Stimulated activated naive CD4-positive, alpha-beta T cell (primary cell): ENCODE measurements around the gene SPTAN1.
"Not testable (repeated sequence)": the region's sequence is repeated elsewhere in the genome, so short reads cannot be mapped to it uniquely, and the experiment has no call there.

Experiments used
- DNase-seq, 6 experiments: peaks; one replicate each; lab custom pipeline; 2025; lab: John Stamatoyannopoulos, UW

The SPTAN1 gene

DNA sequence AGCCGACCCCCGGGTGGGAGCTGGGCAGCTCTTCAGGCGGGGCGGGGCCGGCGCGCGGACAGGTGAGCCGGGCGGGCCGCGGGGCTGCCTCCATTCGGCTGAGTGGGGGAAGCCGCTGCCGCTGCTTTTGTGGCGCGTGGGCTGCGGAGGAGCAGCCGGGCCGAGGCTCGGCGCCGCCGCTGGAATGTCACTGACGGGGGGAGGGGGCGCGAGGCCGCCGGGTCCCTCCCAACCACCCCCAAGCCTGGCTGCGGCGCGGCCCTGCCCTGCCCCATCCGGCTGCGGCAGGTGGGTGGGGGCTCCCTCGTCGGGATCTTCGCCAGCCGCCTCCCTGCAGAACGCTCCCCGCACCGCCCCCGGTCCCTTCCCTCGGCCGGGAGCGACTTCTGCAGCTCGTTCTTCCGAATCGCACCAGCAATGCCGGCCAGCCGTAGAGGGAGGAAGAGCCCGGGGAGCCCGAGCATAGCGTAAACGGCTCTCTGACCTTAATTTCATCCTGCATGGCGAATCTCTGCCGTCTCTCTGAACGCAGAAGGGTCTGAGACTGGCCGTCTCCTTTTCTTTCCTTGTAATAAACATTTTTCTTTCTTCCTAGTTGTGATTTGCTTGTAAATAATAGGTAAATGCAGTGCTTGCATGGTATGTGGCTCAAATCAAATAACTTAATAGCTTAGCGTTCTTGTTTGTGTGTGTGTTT, 505 bp downstream of the SPTAN1 start:
- DNase-seq, result peak in 4 of 6 experiments; percentile 46 to 72 (median 70)

DNA sequence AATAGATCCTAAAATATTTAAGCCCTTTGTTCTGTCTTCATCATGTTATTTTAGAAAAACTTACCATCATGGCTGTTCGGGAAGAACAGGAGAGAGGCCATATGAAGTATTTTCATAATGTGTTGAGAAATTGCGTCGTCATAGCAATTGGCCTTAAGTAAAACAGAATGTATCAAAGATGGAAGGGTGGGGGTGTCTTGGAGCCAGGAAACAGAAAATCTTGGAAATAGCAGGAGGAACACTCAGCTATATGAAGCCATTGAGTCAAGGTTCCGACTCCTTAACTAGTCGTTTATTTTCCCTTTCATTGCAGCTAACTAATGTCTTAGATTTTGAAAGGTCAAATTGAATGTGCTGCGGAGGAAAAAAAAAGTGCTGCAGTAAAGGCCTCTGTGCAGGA, 1.3 kb downstream of the SPTAN1 start:
- peak in 1 of 6 experiments; percentile 8 for DNase-seq

DNA sequence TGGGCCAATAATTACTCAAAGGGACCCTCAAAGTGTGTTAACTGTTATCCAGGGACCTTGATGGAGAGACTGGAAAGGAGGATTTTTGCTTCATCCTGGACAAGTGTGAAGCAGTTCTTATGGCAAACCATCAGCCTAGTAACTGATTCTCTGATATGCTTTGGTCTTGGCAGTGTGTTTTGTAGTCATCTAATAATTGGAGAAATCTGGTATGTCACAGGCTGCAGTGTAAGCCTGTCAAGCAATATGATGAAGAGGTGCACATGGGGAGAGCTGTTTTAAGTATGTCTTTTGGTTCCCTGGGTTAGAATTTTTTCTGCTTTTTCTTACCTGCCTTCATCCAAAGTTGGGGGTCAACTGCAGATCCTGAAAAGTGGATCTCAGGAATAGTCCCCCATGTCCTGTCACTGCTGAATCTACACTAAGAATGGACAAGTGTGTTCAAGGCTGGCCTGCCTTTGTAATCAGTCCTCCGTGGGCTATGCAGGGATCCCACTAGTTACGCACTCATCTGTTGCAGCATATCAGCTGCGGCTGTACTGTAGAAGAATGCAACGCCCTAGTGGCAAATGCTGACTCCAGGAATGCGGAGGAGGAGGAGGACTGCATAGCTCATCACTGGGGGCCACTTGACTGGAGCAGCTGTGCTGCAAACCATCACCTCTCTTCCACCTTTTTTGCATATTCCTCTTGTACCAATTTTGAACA, 1.9 kb downstream of the SPTAN1 start:
- DNase-seq, result peak in 1 of 6 experiments; percentile 10

DNA sequence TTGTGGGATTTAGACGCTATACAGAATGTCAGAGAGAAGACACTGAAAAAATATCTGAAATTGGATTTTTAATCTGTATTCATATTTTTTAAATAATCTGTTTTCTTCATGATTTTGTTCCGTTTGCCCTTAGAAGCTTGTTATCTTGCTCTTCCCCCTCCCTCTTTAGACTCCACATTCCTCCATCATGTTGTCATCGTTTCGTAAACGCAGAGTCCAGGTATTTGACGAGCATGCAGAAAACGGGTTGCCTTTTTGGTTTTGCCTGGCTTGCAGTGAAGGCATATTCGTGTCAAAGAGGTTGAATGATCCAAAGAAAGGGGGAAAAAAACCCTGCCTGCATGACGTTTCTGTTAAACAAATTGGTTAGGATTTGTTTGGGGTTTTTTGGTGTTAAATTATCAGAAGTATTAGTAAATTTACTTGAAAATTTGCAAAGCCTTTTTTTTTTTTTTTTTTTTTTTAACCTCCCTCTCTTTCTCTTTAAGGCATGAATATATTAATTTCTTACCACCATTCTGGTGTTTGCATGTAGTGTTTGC, 2.9 kb downstream of the SPTAN1 start:
- DNase-seq, result no peak

DNA sequence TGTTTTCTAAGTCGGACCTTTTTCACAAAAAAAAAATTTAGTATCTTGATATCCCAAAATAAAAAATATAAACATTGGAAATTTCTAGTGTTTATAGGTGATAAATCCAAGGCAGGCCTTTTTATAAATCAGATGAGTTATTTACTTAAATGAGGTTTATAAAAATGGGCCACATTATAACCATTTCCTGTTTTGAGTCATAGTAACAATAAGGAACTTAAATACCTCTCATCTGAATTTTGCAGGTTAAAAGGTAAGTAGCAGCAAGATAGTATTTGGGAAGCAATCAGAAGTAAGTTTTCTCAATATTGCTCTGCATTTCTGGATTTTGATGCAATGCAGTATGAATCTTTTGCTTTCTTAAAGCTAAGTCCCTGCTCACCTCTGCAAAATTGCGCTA, 3.9 kb downstream of the SPTAN1 start:
- no peak for DNase-seq

DNA sequence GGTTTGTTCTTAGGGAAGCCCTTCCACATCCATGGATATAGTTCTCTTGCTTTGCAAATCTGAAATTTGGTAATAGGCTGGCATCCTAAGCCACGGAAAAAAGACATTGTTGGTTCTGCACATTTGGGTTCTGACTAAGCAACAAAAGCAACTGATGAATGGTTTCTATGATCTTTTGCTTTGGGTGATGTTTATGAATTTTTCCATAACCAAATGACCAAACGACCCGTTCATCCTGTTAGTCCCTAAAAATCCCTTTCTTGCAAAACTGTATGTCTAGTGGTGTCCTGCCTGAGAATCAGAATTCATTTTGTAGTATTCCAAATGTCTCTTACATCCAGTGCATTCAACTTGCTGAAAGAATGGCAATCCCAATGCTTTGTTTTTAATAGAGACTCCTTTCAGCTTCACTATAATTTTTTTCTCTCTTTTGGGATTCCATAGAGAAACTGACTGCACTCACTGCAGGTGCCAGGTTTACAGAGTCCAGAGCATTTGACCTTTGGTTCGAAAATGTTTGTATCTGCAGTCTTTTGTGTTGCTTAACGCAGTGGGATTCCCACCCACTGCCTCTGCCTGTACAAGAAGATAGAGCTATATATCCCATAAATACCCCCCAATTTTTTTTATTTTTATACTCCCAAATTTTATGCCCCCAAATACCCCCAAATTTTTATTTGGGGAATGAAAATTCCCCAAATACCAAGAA, 4.7 kb downstream of the SPTAN1 start:
- DNase-seq, result no peak

DNA sequence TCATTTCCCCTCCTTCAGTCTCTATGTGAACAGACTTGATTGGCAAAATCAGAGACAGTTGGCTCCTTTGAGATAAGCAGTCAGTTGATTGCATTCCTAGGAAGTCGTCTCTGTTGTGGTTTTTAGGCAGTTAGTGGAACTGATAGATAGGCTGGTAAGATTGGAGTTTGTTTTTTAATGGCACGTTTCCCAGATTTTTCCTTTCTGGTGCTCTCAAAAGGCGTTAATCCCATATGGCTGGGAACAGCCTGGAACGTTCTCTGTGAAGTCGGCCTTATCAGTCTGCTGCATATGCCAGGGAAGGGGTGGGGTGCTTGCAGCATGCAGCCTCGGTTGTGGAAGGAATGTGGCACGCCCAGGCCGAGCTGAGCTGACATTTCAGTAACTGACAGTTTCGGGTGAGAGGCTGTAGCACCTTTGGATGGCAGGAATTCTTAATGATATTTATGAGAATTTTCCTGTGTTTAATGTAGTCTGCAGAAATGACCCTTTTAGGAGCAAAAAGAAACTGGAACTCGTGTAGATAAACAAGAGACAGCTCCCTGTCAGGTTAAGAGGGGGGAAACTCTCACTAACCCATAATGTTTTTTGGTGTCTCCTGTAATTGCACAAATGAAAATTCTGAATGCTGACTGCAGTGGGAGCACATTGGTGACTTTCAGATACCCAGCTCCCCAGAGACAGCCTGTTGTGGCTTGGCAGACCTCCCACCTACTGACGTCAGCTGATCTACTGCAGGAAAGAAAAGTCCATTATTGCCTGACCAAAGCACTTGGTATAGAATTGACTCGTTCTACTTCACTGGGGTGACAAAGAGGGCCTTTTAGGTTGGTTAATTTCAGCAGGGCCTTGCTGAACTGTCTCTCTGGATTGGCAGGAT, 6.3 kb downstream of the SPTAN1 start:
- DNase-seq, result peak in 3 of 6 experiments; percentile 10 to 19 (median 10)

DNA sequence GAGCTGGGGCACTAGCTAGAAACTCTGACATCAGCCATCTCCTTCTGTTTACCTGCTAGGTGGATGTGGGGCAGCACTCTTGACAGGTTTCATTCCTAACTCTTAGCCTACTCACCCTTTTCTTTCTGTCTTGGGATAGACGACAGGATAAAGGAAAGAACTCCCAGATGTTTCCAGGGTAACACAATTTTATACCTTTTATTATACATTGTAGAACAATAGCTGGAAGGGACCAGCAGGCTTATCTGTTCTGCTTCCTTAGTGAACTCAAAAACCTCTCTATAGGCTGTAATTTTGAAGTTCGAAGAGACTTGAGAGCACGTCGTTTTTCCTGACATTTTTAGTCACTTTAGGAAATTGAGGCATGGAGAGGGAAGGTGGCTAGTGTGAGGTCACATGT, 13.2 kb downstream of the SPTAN1 start:
- DNase-seq, result no peak

DNA sequence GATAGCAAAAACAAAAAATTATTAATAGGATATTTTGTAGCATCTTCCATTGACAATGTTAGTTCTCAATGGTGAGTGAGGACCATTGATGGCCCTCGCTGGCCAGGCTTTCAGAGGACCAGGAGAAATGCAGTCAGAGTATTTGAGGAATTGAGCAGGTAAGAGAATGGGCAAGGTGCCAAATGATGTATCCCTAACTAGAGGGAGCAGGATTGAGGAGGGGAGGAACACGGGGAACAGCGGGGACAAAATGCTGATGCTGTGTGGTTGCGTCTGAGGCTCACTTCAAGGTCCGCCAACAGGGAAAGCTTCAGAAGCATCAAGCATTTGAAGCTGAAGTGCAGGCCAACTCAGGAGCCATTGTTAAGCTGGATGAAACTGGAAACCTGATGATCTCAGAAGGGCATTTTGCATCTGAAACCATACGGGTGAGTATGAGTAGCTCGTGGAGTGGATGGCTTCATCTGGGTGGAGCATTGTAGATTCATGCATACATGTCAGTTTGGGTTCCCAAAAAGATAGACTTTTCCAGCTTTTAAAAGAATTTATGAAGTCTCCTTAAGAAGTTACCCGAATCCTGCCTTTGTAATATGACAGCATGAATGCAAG, 16.2 kb downstream of the SPTAN1 start:
- no peak for DNase-seq

DNA sequence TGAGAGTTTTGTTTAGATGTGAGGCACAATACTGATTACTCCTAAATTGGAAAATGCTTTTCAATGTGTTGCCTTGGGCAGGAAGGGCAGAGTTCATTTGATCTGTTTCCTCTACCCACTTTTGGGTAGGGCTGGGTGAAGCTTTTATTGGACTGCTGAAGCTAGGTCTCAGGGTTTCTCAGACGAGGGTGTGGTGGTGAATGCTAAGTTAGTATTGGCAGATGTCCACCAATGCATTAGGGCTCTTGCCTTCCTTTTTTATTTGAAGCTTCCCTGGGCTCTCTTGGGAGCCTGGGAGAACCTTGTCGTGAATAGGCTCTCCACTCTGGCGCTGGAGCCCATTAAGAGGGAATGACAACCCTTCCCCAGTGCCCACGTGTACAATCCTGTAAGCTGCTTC, 23.1 kb downstream of the SPTAN1 start:
- no peak for DNase-seq

DNA sequence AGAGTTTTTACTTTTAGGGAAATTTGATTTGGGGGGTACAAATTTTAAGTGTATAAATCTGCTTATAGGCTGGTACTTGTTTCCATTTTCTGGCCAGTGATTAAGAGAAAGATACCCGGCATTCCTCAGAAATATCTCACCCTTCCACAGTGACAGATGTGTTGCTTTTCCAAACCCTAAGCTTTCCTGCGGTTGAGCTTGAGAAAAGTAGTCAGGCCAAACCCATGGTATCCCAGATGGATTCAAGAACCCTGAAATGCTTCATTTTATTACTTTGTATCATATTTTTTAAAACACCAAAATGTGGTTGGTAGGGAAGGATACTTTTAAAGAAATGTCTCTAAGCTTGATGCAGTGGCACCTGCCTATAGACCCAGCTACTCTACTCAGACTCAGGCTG, 23.5 kb downstream of the SPTAN1 start:
- DNase-seq, result no peak

DNA sequence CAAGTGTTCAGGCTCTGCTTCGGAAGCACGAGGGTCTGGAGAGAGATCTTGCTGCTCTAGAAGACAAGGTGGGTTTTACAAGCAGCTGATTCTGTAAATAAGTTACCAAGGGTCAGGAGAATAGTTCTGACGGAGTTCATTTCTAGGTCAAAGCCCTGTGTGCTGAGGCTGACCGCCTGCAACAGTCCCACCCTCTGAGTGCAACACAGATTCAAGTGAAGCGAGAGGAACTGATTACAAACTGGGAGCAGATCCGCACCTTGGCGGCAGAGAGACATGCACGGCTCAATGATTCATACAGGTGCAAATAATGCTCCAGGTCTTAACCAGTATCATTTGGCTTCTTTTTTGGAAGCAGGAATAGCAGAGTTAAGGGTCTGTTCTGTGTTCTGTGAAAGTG, 24.8 kb downstream of the SPTAN1 start:
- DNase-seq, result no peak

DNA sequence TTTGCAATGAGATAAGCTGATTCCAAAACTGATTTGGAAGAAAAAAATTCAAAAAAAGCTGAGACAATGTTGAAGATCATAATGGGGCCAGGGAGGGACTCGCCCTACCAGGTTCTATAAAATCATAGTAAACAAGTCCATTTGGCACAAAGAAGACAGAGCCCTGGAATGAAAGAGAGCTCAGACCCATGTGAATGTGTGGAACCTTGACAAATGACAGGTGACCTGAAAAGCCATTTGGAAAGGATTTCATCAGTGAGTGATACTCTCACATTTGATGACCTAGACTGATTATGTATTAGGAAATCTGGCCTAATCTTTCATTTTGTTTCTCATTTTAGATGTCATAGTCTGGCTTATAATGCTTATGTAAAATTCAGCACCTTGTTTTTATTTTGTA, 26.8 kb downstream of the SPTAN1 start:
- DNase-seq, result no peak

DNA sequence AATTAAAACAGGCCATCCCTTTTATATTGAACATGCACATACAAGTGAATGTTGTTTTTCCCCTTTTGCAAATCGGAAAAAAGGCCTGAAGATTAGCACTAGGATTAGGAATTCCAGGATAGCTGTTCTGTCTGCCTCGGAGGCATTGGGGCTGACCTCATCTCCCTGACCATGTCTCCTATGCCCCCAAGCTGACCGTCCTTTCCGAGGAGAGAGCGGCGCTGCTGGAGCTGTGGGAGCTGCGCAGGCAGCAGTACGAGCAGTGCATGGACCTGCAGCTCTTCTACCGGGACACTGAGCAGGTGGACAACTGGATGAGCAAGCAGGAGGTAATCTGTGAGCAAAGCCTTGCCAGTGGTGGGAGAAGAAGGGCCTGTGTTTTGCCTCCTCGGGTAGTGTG, 28.3 kb downstream of the SPTAN1 start:
- DNase-seq, result no peak

DNA sequence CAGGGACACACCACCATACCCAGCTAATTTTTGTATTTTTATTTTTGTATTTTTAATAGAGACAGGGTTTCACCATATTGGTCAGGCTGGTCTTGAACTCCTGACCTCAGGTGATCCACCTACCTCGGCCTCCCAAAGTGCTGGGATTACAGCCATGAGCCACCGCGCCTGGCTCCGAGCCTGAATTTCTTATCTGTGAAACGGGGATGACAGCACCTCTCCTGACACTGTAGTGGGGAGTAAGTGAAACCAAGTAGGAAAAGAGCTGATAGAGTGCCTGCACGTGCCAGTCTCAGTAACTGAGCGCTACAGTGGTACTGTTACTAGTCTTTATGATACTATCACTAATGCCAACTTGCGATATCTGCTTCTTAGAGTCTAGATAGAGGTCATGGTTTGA, 32.8 kb downstream of the SPTAN1 start:
- DNase-seq, result not testable (repeated sequence)

DNA sequence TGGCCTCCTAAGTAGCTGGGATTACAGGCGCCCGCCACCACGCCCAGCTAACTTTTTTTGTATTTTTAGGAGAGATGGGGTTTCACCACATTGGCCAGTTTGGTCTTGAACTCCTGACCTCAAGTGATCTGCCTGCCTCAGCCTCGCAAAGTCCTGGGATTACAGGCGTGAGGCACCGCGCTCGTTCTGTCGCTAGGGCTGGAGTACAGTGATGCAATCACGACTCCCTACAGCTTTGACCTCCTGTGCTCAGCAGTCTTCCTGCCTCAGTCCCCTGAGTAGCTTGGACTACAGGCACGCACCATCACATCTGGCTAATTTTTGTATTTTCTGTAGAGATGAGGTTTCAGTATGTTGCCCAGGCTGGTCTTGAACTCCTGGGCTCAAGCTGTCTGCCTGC, 34.5 kb downstream of the SPTAN1 start:
- DNase-seq, result not testable (repeated sequence)

DNA sequence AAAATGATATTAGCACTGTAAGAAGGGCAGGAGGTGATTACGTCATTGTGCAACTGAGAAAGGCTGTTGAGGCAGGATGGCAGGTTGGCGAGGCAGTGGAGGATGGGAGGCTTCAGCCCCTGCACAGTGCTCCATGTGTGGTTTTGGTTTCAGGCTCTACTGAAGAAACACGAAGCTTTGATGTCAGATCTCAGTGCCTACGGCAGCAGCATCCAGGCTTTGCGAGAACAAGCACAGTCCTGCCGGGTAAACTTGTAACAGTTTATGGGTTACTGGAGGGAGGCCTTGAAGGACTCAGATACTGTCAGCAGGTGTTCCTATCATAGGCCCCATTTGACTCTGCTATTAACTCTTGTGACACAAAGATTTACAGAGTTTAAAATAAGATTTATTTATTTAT, 35.1 kb downstream of the SPTAN1 start:
- DNase-seq, result peak; percentile 4 to 73 (median 42)

DNA sequence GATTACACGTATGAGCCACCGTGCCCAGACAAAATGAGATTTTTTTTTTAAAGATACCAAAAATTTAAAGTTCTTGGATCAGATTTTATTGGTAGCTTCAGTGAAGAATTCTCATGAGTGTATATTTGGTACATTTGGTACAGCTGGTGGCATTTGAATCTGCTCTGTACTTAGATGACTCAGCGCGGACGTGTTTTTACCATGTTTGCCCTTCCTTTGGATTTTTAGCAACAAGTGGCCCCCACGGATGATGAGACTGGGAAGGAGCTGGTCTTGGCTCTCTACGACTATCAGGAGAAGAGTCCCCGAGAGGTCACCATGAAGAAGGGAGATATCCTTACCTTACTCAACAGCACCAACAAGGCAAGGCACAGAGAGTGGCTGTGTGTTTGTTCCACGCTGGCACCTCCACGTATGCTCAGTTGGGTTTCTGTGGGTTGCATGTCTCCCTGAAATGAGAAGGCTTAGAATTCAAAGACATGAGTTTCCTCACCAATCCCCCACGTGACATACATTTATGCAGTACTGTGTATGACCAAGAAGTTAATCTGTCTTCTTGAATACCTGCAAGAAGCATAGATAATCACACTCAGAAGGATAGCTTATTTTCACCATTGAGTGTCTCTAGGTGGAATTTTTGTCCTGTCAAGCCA, 36.3 kb downstream of the SPTAN1 start:
- DNase-seq, result no peak

DNA sequence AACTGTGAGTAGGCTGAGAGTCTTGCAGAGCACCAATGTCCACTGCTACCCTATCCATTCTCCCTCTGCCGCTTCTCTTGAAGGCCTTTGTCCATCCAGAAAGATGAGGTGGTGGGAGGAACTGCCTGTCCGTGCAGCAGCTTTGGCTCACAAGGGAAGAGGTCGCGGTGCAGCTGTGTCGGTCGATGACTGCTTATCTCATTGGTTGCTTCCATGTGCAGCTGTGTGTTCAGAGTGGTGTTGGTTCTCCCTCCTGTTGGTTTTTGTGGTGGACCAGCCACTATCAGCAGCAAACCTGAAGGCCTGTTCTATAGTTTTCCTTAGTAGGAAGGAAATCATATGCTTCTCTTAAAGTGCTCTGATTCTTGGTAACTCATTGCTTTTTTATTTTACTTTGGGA, 40.7 kb downstream of the SPTAN1 start:
- no peak for DNase-seq

DNA sequence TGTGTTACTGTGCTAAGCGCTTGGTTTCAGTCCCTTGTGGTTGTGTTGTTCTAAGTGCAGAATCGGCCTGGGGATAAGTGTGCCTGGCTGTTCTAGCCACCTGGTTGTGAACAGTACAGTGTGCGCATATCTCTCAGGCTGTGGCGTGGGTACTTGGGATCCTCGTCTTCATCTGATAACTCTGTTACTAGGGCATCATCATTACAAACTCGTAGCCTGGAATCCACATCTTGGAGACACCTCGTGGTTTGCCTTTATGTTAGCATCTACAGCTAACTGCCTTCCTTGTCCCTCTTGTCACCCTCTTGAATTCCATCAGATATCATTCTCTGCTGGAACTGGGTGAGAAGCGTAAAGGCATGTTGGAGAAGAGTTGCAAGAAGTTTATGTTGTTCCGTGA, 41.5 kb downstream of the SPTAN1 start:
- no peak for DNase-seq

DNA sequence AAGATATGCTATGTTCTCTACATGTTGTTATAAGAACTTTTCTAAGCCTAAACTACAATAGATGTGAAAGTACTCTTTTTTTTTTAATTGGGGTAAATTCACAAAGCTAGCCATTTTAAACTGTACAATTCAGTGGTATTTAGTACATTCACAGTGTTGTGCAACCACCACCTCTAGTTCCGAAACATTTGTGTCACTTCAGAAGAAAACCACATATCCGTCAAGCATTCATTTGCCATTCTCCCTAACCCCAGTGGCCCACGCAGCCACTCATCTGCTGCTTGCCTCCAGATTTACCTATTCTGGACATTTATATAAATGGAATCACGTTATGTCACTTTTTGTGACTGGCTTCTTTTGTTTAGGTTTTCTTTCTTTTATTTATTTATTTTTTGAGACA, 43.1 kb downstream of the SPTAN1 start:
- DNase-seq, result no peak
